PC-3 (cell line): Measurements from ENCODE around the gene TTC32.

ENCODE experiments used
- CTCF ChIP-seq: fragments of 300-600 bp; sonication (generic); conservative IDR thresholded peaks from 2 replicates; pipeline ENCODE4 v1.5.1; 2017; ENCODE audit warnings: antibody characterized with exemption, low read depth, mild to moderate bottlenecking, low read length
- EZH2 ChIP-seq: fragments of 300-600 bp; sonication (generic); IDR thresholded peaks from one replicate; pipeline ENCODE4 v1.6.1; 2017; ENCODE audit warnings: antibody characterized with exemption, mild to moderate bottlenecking, low read length; ENCODE audit not compliant: unreplicated experiment

- TF ChIP-seq EZH2 (no peak), CTCF (no peak)
Observed at GRCh38 chr2:19933351-19933981, 31.7 kb upstream of the TTC32 start.
